Measurements from ENCODE around the gene CYLC2. TPM values are rescaled to one million over a fixed set of nuclear protein-coding genes. Genes with fewer than 3 reads are reported as not detected.

CYLC2 gene
- total RNA-seq (2022), result not detected in 2 replicates
- not detected for Bru-seq, nascent RNA
- BruChase-seq, experiment 1, labeled RNA remaining after a 2-hour chase, result percentile 4 among the genes with signal in this experiment
- not detected for BruChase-seq, experiment 2, labeled RNA remaining after a 6-hour chase
- long read RNA-seq, result 0 reads

- Mint-ChIP-seq H3K4me1 (ENCODE audit: low read depth, unreplicated experiment) (no peaks in the 10 kb centered on the region), H3K27ac (ENCODE audit: unreplicated experiment) (no peak within 1 kb of the TSS), H3K27me3 (ENCODE audit: insufficient read depth, unreplicated experiment) (no peaks in the 10 kb centered on the region), H3K4me3 (ENCODE audit: unreplicated experiment) (no peak within 1 kb of the TSS), H3K9me3 (ENCODE audit: unreplicated experiment) (no peaks in the 10 kb centered on the region), H3K36me3 (ENCODE audit: insufficient read depth, unreplicated experiment) (no peaks in the 10 kb centered on the region)
- Histone ChIP-seq H3K4me3 (ENCODE audit: low read depth, low read length) (no peak within 1 kb of the TSS), H3K36me3 (ENCODE audit: control insufficient read depth, insufficient read depth, low read length) (no peaks in the 10 kb centered on the region), H3K9me3 (no peaks in the 10 kb centered on the region), H3K27me3 (replicated peaks; ENCODE audit: control insufficient read depth, insufficient read depth, low read length) (no peaks in the 10 kb centered on the region), H3K4me1 (no peaks in the 10 kb centered on the region)
- CTCF ChIA-PET, result no interaction called here
- DNase-seq, result no peak
- TF ChIP-seq CTCF (IDR thresholded peaks at IDR 0.05; ENCODE audit: insufficient read depth in 1 of 2, low read depth in 1 of 2, low read length in 1 of 2, severe bottlenecking in 1 of 2, unreplicated experiment in 1 of 2), result no peak
- no TSS peak for BruUV-seq (replicated peaks)
- POLR2A ChIA-PET, result no interaction called here
- intact Hi-C loops (cut with micrococcal nuclease; ENCODE audit: unreplicated experiment), result no loop called here
These were observed at the start of gene CYLC2 for GRCh38 chr9:102995033-102995432. CYLC2 (plus strand) TSS chr9:102995333; CDS start chr9:102995381, 48 bp downstream.

GRCh38 chr9:102950346-102950745 is 44.8 kb upstream of the CYLC2 start:
- H3K4me3 Mint-ChIP-seq (ENCODE audit: unreplicated experiment), result no peak overlapping the region
- Histone ChIP-seq H3K4me1 (no peaks in the 10 kb centered on the region), H3K9me3 (0 out of 2 replicates have a peak, but pooled peaks cover 2% of the 10 kb centered on the region), H3K27me3 (replicated peaks; ENCODE audit: control insufficient read depth, insufficient read depth, low read length) (no peaks in the 10 kb centered on the region), H3K4me3 (ENCODE audit: low read depth, low read length) (no peak overlapping the region), H3K36me3 (ENCODE audit: control insufficient read depth, insufficient read depth, low read length) (no peaks in the 10 kb centered on the region)
- no TSS peak for BruUV-seq (replicated peaks)
- ChIA-PET POLR2A (no interaction called here), CTCF (no interaction called here)
- no peaks in the 10 kb centered on the region for H3K27me3 Mint-ChIP-seq (ENCODE audit: insufficient read depth, unreplicated experiment)
- intact Hi-C loops (cut with micrococcal nuclease; ENCODE audit: unreplicated experiment), result no loop called here
- H3K36me3 Mint-ChIP-seq (ENCODE audit: insufficient read depth, unreplicated experiment), result no peaks in the 10 kb centered on the region
- no peaks in the 10 kb centered on the region for H3K4me1 Mint-ChIP-seq (ENCODE audit: low read depth, unreplicated experiment)
- TF ChIP-seq CTCF (IDR thresholded peaks at IDR 0.05; ENCODE audit: insufficient read depth in 1 of 2, low read depth in 1 of 2, low read length in 1 of 2, severe bottlenecking in 1 of 2, unreplicated experiment in 1 of 2), result no peak
- H3K27ac Mint-ChIP-seq (ENCODE audit: unreplicated experiment), result no peak overlapping the region
- no peak for DNase-seq
- H3K9me3 Mint-ChIP-seq (ENCODE audit: unreplicated experiment), result no peaks in the 10 kb centered on the region

- no peaks in the 10 kb centered on the region for H3K4me1 Mint-ChIP-seq (ENCODE audit: low read depth, unreplicated experiment)
- no peak overlapping the region for H3K4me3 Mint-ChIP-seq (ENCODE audit: unreplicated experiment)
- TF ChIP-seq CTCF (IDR thresholded peaks at IDR 0.05; ENCODE audit: insufficient read depth in 1 of 2, low read depth in 1 of 2, low read length in 1 of 2, severe bottlenecking in 1 of 2, unreplicated experiment in 1 of 2), result no peak
- no TSS peak for BruUV-seq (replicated peaks)
- CTCF ChIA-PET, result no interaction called here
- no peaks in the 10 kb centered on the region for H3K36me3 Mint-ChIP-seq (ENCODE audit: insufficient read depth, unreplicated experiment)
- DNase-seq, result no peak
- Histone ChIP-seq H3K36me3 (ENCODE audit: control insufficient read depth, insufficient read depth, low read length) (no peaks in the 10 kb centered on the region), H3K27me3 (replicated peaks; ENCODE audit: control insufficient read depth, insufficient read depth, low read length) (no peaks in the 10 kb centered on the region), H3K4me1 (no peaks in the 10 kb centered on the region), H3K9me3 (peaks cover 9% of the 10 kb centered on the region; the same call in 1 of the 2 replicates), H3K4me3 (ENCODE audit: low read depth, low read length) (no peak overlapping the region)
- POLR2A ChIA-PET, result no interaction called here
- intact Hi-C loops (cut with micrococcal nuclease; ENCODE audit: unreplicated experiment), result no loop called here
- H3K27me3 Mint-ChIP-seq (ENCODE audit: insufficient read depth, unreplicated experiment), result no peaks in the 10 kb centered on the region
- peaks cover 24% of the 10 kb centered on the region for H3K9me3 Mint-ChIP-seq (ENCODE audit: unreplicated experiment)
- no peak overlapping the region for H3K27ac Mint-ChIP-seq (ENCODE audit: unreplicated experiment)
These were observed 28.1 kb upstream of the CYLC2 start for GRCh38 chr9:102966999-102967398.

Data from Caco-2 (cell line).